ENCODE results near the gene ASCC3. TPM values are rescaled to one million over a fixed set of nuclear protein-coding genes. Genes with fewer than 3 reads are reported as not detected.
"Not testable (repeated sequence)": the region's sequence is repeated elsewhere in the genome, so short reads cannot be mapped to it uniquely, and the experiment has no call there.

Gene ASCC3
- total RNA-seq, 2 donors from 2014 or later: 43.7 to 46.4 TPM

- no peaks in the 10 kb centered on the region for H3K27me3 Mint-ChIP-seq
- no peak overlapping the region for H3K27ac Mint-ChIP-seq
- no peaks in the 10 kb centered on the region for H3K4me1 Mint-ChIP-seq
- H3K9me3 ChIP-seq (ENCODE audit: control insufficient read depth, low read length, poor library complexity, severe bottlenecking): no peaks in the 10 kb centered on the region
- no peak overlapping the region for H3K4me3 Mint-ChIP-seq
- ATAC-seq: no peak
- H3K36me3 Mint-ChIP-seq (ENCODE audit: low read depth): no peaks in the 10 kb centered on the region
- DNase-seq: no peak
Observed at GRCh38 chr6:100904316-100904715, 23.2 kb upstream of the ASCC3 start.

DNA sequence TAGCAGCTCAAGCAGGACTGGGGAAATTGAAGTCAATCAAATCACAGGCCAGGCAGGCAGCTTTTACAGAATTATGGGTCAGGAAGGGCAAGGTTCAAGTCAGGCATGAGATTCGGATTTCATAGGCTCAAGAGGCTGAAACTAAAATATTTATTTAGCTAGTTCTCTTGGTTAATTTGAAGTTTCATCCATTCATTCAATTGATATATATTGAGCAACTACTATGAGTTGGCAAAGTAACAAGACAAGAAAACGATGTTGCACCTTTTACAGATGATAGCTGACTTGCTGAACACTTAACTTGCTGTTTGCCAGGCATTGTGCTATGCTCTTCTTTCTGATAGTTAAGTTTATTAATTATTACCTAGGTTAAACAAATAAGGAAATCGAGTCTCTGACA lies 20.5 kb upstream of the ASCC3 start:
- Mint-ChIP-seq H3K27me3 (no peaks in the 10 kb centered on the region), H3K4me1 (no peaks in the 10 kb centered on the region), H3K36me3 (ENCODE audit: low read depth) (no peaks in the 10 kb centered on the region), H3K4me3 (no peak overlapping the region), H3K27ac (no peak overlapping the region)
- ATAC-seq (no peak), DNase-seq (no peak)
- no peaks in the 10 kb centered on the region for H3K9me3 ChIP-seq (ENCODE audit: control insufficient read depth, low read length, poor library complexity, severe bottlenecking)

DNA sequence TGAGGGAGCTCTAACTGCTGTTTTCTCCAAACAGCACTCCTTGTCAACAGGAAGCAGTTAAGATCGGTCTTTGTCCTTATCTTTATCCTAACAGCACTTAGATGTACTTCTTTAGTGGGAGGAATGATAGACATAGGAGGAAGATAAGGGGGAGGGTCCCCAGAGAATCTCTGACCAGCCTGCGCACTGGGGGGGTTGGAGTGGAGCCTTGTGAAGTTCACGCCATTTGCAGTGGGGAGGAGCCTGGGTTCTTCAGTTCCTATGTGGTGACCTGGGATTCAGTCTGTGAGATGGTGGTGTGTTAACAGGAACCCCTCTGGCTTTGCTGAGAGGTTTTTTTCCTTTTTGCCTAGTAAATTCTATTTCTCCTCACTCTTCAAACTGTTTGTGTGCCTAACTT lies 18.1 kb upstream of the ASCC3 start:
- Mint-ChIP-seq H3K27me3 (no peaks in the 10 kb centered on the region), H3K4me3 (no peak overlapping the region), H3K4me1 (no peaks in the 10 kb centered on the region), H3K36me3 (ENCODE audit: low read depth) (no peaks in the 10 kb centered on the region), H3K27ac (no peak overlapping the region)
- no peak for DNase-seq
- ATAC-seq: no peak
- H3K9me3 ChIP-seq (ENCODE audit: control insufficient read depth, low read length, poor library complexity, severe bottlenecking): no peaks in the 10 kb centered on the region

DNA sequence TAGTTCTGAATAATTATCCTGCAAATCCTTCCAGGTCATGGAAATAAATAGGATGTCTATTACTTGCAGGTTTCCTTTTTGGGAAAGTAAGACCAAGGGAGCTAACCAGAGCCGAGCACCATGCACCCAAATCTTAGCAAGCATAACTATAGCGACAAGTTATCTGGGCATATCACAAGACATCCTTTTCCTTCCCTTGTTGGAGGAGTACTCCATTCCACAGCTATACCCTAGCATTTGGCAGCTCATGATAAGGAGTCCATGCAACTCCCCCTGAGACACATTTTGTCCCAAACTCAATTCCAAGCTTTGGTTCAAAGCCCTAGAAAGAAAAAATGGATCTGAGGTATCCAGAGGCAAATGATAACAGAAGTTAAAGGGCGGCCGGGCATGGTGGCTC lies 16.5 kb upstream of the ASCC3 start:
- Mint-ChIP-seq H3K36me3 (ENCODE audit: low read depth) (no peaks in the 10 kb centered on the region), H3K4me1 (no peaks in the 10 kb centered on the region), H3K27ac (no peak overlapping the region), H3K4me3 (no peak overlapping the region), H3K27me3 (no peaks in the 10 kb centered on the region)
- DNase-seq (no peak), ATAC-seq (no peak)
- no peaks in the 10 kb centered on the region for H3K9me3 ChIP-seq (ENCODE audit: control insufficient read depth, low read length, poor library complexity, severe bottlenecking)

- H3K4me3 Mint-ChIP-seq: no peak overlapping the region
- no peak overlapping the region for H3K27ac Mint-ChIP-seq
- H3K4me1 Mint-ChIP-seq: no peaks in the 10 kb centered on the region
- ATAC-seq (no peak), DNase-seq (no peak)
- no peaks in the 10 kb centered on the region for H3K36me3 Mint-ChIP-seq (ENCODE audit: low read depth)
- H3K9me3 ChIP-seq (ENCODE audit: control insufficient read depth, low read length, poor library complexity, severe bottlenecking): no peaks in the 10 kb centered on the region
- H3K27me3 Mint-ChIP-seq: no peaks in the 10 kb centered on the region
Observed at GRCh38 chr6:100893743-100894142, 12.6 kb upstream of the ASCC3 start.

GRCh38 chr6:100892693-100893092 lies 11.6 kb upstream of the ASCC3 start:
- DNase-seq: no peak
- H3K36me3 Mint-ChIP-seq (ENCODE audit: low read depth): no peaks in the 10 kb centered on the region
- no peaks in the 10 kb centered on the region for H3K4me1 Mint-ChIP-seq

DNA sequence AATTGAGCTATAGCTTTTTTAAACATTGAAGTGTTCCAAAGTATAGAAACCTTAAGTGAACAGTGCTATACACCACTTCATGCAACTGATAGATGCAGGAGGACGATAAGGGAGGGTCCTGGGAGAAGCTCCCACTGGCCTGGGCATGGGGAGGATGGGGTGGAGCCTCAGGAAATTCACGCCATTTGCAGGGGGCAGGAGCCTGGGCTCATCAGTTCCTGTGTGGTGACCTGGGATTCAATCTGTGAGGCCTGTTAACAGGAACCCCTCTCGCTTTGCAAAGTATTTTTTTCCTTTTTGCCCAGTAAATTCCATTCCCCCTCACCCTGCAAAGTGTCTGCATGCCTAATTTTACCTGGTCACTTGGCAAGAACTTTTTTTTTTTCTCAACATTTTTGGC lies 11.0 kb upstream of the ASCC3 start:
- no peaks in the 10 kb centered on the region for H3K36me3 Mint-ChIP-seq (ENCODE audit: low read depth)
- no peak overlapping the region for H3K27ac Mint-ChIP-seq
- H3K27me3 Mint-ChIP-seq: no peaks in the 10 kb centered on the region
- H3K4me3 Mint-ChIP-seq: no peak overlapping the region
- ATAC-seq (no peak), DNase-seq (no peak)
- H3K4me1 Mint-ChIP-seq: no peaks in the 10 kb centered on the region
- no peaks in the 10 kb centered on the region for H3K9me3 ChIP-seq (ENCODE audit: control insufficient read depth, low read length, poor library complexity, severe bottlenecking)

More at GRCh38 chr6:100892693-100893092, 11.6 kb upstream of the ASCC3 start:
- no peak overlapping the region for H3K4me3 Mint-ChIP-seq
- H3K9me3 ChIP-seq (ENCODE audit: control insufficient read depth, low read length, poor library complexity, severe bottlenecking): no peaks in the 10 kb centered on the region
- H3K27me3 Mint-ChIP-seq: no peaks in the 10 kb centered on the region
- H3K27ac Mint-ChIP-seq: no peak overlapping the region
- ATAC-seq: no peak

DNA sequence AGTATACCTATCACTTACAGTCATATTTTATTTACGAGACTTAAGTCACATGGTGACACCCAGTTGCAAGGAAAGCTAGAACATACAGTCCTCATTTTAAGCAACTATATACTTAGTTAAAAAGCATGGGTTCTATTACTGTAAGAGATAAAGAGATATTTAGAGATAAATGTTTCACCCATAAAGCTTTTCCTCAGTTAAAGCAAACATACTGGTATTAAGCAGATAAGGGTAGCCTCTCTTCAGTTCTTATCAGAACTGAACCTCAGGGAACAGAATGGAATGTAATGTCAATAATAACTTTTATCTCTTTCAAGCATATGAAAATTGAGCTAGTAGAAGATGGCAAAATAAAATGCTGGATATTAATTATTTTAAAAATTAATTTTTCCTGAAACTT lies 9.9 kb upstream of the ASCC3 start:
- no peaks in the 10 kb centered on the region for H3K36me3 Mint-ChIP-seq (ENCODE audit: low read depth)
- H3K27ac Mint-ChIP-seq: no peak overlapping the region
- no peak overlapping the region for H3K4me3 Mint-ChIP-seq
- H3K27me3 Mint-ChIP-seq: no peaks in the 10 kb centered on the region
- no peaks in the 10 kb centered on the region for H3K4me1 Mint-ChIP-seq
- no peaks in the 10 kb centered on the region for H3K9me3 ChIP-seq (ENCODE audit: control insufficient read depth, low read length, poor library complexity, severe bottlenecking)
- ATAC-seq: no peak
- no peak for DNase-seq

- H3K27ac Mint-ChIP-seq; DNase-seq; H3K4me3 Mint-ChIP-seq; H3K27me3 Mint-ChIP-seq; H3K36me3 Mint-ChIP-seq (ENCODE audit: low read depth); H3K9me3 ChIP-seq (ENCODE audit: control insufficient read depth, low read length, poor library complexity, severe bottlenecking); ATAC-seq; H3K4me1 Mint-ChIP-seq: not testable (repeated sequence)
Observed at GRCh38 chr6:100890646-100891045, 9.5 kb upstream of the ASCC3 start.

GRCh38 chr6:100889351-100889750 lies 8.2 kb upstream of the ASCC3 start:
- Mint-ChIP-seq H3K27me3 (no peaks in the 10 kb centered on the region), H3K4me3 (no peak overlapping the region), H3K4me1 (no peaks in the 10 kb centered on the region), H3K27ac (no peak overlapping the region), H3K36me3 (ENCODE audit: low read depth) (no peaks in the 10 kb centered on the region)
- H3K9me3 ChIP-seq (ENCODE audit: control insufficient read depth, low read length, poor library complexity, severe bottlenecking): no peaks in the 10 kb centered on the region
- DNase-seq: no peak
- no peak for ATAC-seq

GRCh38 chr6:100886076-100886475 lies 4.9 kb upstream of the ASCC3 start:
- Mint-ChIP-seq H3K27ac (no peak overlapping the region), H3K4me1 (peaks cover 9% of the 10 kb centered on the region)
- ATAC-seq: no peak

DNA sequence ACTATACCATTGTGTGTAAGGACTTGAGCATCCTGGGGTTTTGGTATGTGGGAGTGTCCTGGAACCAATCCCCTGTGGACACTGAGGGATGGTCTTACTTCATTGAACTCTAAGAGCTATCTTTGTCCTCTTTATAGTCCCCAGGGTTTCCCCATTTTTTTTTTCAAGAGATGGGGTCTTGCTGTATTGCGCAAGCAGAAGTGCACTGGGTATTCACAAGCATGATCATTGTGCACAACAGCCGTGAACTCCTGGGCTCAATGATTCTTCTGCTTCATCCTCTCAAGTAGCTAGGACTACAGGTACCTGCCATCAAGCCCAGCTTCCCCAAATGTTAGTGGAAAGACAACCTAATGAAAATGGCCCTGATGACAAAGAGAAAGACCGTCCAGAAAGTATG lies 2.2 kb upstream of the ASCC3 start:
- Mint-ChIP-seq H3K27me3 (no peaks in the 10 kb centered on the region), H3K4me3 (no peak overlapping the region), H3K36me3 (ENCODE audit: low read depth) (peaks cover 3% of the 10 kb centered on the region), H3K27ac (no peak overlapping the region), H3K4me1 (peaks cover 28% of the 10 kb centered on the region)
- no peaks in the 10 kb centered on the region for H3K9me3 ChIP-seq (ENCODE audit: control insufficient read depth, low read length, poor library complexity, severe bottlenecking)
- DNase-seq (no peak), ATAC-seq (no peak)

More at GRCh38 chr6:100886076-100886475, 4.9 kb upstream of the ASCC3 start:
- H3K9me3 ChIP-seq (ENCODE audit: control insufficient read depth, low read length, poor library complexity, severe bottlenecking): no peaks in the 10 kb centered on the region
- H3K27me3 Mint-ChIP-seq: no peaks in the 10 kb centered on the region
- H3K4me3 Mint-ChIP-seq: no peak overlapping the region
- H3K36me3 Mint-ChIP-seq (ENCODE audit: low read depth): peaks cover under 1% of the 10 kb centered on the region
- DNase-seq: no peak

DNA sequence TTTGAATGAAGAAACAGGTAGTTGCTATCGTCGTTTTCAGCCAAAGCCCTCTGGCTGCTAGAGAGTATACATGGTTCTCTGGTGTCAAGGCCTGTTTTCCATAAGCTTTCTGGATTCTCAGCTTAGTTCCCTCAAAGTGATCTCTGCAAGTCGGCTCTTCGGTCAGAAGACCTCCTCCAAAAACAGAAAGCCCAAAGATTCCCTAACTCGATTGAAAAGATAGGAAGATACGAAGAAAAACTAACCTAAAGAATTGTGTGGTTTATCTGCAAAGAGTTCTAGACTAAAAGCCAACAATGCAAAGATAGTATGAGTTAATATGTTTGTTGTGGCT lies 545 bp upstream of the ASCC3 start:
- Mint-ChIP-seq H3K27ac (peak overlapping the region; percentile 98), H3K4me1 (peaks cover 36% of the 10 kb centered on the region)
- no peak for DNase-seq

GRCh38 chr6:100880149-100880852 lies 828 bp downstream of the ASCC3 start:
- H3K36me3 Mint-ChIP-seq (ENCODE audit: low read depth): peaks cover 6% of the 10 kb centered on the region
- peak overlapping the region; percentile 98 for H3K27ac Mint-ChIP-seq
- DNase-seq: no peak
- no peaks in the 10 kb centered on the region for H3K27me3 Mint-ChIP-seq
- H3K9me3 ChIP-seq (ENCODE audit: control insufficient read depth, low read length, poor library complexity, severe bottlenecking): no peaks in the 10 kb centered on the region
- H3K4me1 Mint-ChIP-seq: peaks cover 48% of the 10 kb centered on the region
- peak overlapping the region; percentile 100 for H3K4me3 Mint-ChIP-seq
- no peak for ATAC-seq

More for the DNA sequence above, 545 bp upstream of the ASCC3 start:
- no peaks in the 10 kb centered on the region for H3K9me3 ChIP-seq (ENCODE audit: control insufficient read depth, low read length, poor library complexity, severe bottlenecking)
- H3K36me3 Mint-ChIP-seq (ENCODE audit: low read depth): peaks cover 3% of the 10 kb centered on the region
- no peak for ATAC-seq
- no peaks in the 10 kb centered on the region for H3K27me3 Mint-ChIP-seq
- H3K4me3 Mint-ChIP-seq: peak overlapping the region; percentile 100

Data from T-helper 17 cell (primary cell).